GM10847 (cell line): ENCODE data around the gene CCDC85C.

Experiments used
- POLR2A ChIP-seq: IDR thresholded peaks from 2 replicates; pipeline ENCODE4 v1.6.1; 2011; ENCODE audit not compliant: insufficient read length; ENCODE audit errors: extremely low read depth

The CCDC85C gene

DNA sequence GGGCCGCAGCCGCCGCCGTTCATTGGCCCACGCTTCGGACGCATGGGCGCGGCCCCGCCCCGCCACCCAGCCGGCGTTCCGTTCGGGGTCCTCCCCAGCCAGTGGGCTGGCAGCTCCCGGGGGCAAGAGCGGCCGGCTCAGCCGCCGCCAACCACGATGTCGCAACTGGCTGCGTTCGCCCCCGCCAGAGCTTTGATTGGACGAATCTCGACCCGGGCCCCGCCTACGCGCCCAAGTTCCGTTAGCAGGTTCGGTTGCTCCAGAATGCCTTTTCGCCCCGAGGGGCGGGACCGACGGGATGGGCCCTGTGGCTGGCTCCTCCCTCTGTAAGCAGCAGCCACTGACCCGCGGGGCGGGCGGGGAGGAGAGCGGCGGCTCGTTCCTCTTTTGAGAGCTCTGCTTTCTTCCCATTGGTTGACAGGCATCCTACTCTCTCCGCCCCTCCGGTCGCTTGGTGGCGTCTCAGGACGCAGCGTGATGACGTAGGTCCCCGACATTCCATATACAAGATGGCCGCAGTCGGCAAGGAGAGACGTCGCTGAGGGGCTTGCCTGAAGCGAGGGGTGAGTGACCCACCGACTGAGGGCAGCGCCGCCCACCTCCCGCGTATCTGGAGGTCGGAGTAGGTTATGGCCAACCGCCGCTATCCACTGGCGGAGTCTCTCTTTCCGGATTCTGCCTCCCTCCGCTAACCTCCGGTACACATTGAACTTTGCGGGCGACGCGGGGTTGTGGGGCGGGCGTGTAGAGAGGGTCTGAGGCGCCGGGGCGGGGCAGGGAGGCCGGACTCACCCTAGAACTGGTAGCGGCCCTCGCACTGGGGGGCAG, 122.9 kb downstream of the CCDC85C start, which contains the start of gene CCNK:
TSS of gene CCNK (plus strand) at position 493 of the 828 bp plus-strand sequence. CDS start 11,269 bp downstream, outside the sequence.
- TF ChIP-seq POLR2A: peak; percentile 83

GRCh38 chr14:99479906-99480869, 123.8 kb downstream of the CCDC85C start, which contains the start of gene SETD3:
TSS of gene SETD3 (minus strand) at chr14:99480859. CDS start at chr14:99465805, 15,054 bp downstream.
- TF ChIP-seq POLR2A: peak; percentile 34

- TF ChIP-seq POLR2A: no peak
Observed at GRCh38 chr14:99479160-99479905, 124.7 kb downstream of the CCDC85C start.

DNA sequence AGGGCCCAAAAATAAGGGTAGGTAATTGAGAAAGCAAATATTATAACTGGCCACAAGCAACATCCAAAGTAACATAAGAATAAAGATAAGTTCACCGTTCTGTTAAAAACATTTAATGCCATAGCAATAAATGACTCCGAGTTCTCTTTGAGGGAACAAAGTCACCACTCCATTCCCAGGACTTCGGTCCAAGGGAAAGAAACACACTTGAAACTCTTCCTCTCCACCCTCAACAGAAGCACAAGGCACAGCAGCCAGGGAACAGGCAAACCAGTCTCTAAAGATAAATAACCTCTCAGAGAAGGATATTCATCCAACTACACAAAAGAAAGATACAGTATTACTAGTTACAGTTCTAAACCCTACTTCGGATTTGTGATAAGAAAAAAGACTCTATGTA, 125.9 kb downstream of the CCDC85C start:
- TF ChIP-seq POLR2A: no peak

DNA sequence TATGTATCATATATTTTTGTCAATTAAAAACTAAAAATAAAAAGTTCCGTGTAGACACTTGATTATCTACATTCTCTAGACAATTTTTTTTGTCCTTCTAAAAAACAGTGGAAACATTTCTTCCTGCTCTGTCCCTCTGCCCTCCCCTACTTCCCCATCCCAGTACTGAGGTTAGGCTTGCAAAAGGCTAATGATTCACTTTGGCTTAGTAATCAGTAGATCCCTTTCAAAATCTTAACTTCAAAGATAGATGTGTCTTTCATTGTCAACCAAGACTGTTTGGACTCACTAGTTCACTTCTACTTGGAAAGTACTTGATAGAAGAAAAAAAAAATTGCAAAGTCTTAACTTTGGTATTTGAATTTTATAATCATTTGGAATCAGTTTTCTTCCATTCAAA, 127.1 kb downstream of the CCDC85C start:
- TF ChIP-seq POLR2A: no peak

DNA sequence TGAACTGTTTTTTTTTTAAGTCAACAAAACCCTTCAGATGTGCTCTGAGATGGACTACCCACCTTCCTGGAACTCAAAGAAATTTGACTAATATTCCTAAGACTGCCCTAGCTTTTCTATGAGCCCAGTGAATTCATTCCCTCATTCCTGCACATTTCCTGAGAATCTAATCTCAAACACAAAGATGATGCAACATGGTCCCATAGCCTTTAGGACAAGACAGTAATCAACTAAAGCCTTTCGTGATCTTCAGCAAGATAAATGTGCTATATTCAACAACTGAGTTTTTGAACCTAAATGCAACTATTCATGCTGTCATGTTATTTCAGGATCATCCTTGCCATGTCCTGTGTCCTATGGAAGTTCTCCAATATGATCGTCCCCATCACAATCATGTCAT, 128.3 kb downstream of the CCDC85C start:
- TF ChIP-seq POLR2A: no peak

DNA sequence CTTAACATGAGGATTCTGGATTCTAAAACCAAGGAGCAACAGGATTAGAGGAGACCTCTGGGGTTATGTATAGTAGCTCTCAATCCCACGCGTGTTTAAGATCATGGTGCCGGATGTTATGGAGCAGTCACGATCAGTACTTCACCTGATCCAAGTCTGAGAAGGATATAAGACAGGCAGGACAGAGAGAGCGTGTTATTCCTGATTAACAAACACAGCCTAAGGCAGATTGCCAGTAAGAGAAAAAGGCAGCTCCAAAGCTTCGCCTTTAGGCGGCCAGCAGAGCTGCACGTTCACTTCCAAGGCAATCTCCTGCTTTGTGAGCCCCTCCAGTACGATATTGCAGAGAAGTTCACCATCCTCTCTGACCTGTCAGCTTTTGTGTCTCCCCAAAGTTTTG, 128.8 kb downstream of the CCDC85C start:
- TF ChIP-seq POLR2A: no peak

GRCh38 chr14:99473458-99473857, 130.5 kb downstream of the CCDC85C start:
- TF ChIP-seq POLR2A: no peak

- no peak for TF ChIP-seq POLR2A
Observed at GRCh38 chr14:99472937-99473336, 131.1 kb downstream of the CCDC85C start.

DNA sequence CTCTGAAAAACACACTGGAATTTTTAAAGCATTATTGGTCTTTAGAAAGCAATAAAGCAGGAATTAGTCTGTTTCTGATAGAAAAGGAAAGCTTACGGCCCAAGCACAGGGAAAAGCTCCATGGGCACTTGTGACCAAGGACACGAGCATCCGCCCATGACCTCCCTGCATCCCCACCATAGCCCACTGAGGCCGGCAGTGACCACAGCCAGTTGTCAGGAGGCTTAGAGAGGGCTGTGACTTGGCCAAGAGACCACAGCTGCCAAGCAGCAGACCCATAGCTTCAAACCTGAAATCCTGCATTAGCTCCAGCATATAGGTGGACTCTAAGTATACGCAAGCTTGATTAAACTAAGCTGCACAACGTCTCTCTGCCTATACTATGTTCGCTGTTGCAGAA, 132.3 kb downstream of the CCDC85C start:
- TF ChIP-seq POLR2A: no peak

GRCh38 chr14:99468836-99469592, 135.0 kb downstream of the CCDC85C start:
- TF ChIP-seq POLR2A: no peak

GRCh38 chr14:99468081-99468480, 135.9 kb downstream of the CCDC85C start:
- TF ChIP-seq POLR2A: no peak

DNA sequence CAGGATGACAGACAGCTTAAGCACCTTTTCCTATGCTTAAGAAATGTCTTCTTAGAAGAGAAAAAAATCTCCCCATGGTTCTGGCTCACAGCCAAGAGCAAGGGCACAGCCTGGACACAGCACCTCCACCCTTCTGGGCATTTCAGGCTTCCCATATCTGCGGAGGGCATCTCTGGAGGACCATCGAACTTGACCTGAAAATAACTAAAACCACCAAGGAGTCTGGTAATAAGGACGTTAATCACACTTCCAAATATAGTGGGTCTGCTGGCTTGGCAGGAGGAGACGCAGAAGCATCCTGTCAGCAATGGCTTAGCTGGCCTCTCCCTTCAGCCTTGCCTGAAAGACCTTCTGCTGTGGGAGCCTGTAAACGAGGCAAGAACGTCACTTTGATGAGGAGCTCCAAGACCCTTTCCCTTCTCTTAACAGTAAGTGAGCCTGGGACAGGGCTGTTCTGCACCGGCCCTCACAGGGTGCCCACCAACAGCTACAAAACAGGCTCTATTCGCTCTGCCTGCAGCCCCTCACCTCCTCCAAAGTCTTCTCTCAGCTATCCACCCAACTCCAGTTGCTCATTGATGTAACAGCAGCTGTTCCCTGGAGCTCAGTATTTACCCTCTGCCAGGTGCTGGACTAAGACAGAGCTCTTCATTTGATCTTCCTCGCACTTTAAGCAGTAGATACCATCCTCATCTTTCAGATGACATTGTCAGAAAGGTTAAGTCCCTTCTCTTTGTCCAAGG, 136.5 kb downstream of the CCDC85C start:
- no peak for TF ChIP-seq POLR2A

GRCh38 chr14:99466758-99467157, 137.2 kb downstream of the CCDC85C start:
- TF ChIP-seq POLR2A: no peak
